ENCODE data around the gene RIMBP3B.
"Not testable (repeated sequence)": the region's sequence is repeated elsewhere in the genome, so short reads cannot be mapped to it uniquely, and the experiment has no call there.

GRCh38 chr22:21365337-21365736, 18.2 kb upstream of the RIMBP3B start:
- not testable (repeated sequence) for TF ChIP-seq CTCF, POLR2A (IDR thresholded peaks at IDR 0.05)

All from stomach (tissue), 4 donors.